IPS-20b (cell line): ENCODE results near the gene FHAD1.

ENCODE experiments used
- H3K27ac ChIP-seq: one replicate; pipeline ENCODE4 v1.5.1; 2013; ENCODE audit warnings: low read length
- H3K27me3 ChIP-seq: 2 replicates; pipeline ENCODE4 v1.6.1; 2013; ENCODE audit warnings: mild to moderate bottlenecking, low read length, inconsistent platforms; ENCODE audit not compliant: insufficient read depth
- H3K36me3 ChIP-seq: 2 replicates; pipeline ENCODE4 v1.6.1; 2013; ENCODE audit warnings: low read depth, mild to moderate bottlenecking, inconsistent platforms, low read length, moderate library complexity; ENCODE audit not compliant: insufficient read depth
- H3K4me1 ChIP-seq: 2 replicates; pipeline ENCODE4 v1.6.1; 2013; ENCODE audit warnings: mild to moderate bottlenecking, control low read depth, inconsistent platforms, low read length, moderate library complexity; ENCODE audit not compliant: insufficient read depth
- H3K4me3 ChIP-seq: 2 replicates; pipeline ENCODE4 v1.5.1; 2013; ENCODE audit warnings: mild to moderate bottlenecking, low read length, inconsistent platforms
- H3K9ac ChIP-seq: 2 replicates; pipeline ENCODE4 v1.6.1; 2013; ENCODE audit warnings: low read depth, mild to moderate bottlenecking, inconsistent platforms, low read length, moderate library complexity
- H3K9me3 ChIP-seq: 2 replicates; pipeline ENCODE4 v1.6.1; 2013; ENCODE audit warnings: mild to moderate bottlenecking, low read depth, low read length, inconsistent platforms; ENCODE audit not compliant: insufficient read depth

Gene FHAD1

DNA sequence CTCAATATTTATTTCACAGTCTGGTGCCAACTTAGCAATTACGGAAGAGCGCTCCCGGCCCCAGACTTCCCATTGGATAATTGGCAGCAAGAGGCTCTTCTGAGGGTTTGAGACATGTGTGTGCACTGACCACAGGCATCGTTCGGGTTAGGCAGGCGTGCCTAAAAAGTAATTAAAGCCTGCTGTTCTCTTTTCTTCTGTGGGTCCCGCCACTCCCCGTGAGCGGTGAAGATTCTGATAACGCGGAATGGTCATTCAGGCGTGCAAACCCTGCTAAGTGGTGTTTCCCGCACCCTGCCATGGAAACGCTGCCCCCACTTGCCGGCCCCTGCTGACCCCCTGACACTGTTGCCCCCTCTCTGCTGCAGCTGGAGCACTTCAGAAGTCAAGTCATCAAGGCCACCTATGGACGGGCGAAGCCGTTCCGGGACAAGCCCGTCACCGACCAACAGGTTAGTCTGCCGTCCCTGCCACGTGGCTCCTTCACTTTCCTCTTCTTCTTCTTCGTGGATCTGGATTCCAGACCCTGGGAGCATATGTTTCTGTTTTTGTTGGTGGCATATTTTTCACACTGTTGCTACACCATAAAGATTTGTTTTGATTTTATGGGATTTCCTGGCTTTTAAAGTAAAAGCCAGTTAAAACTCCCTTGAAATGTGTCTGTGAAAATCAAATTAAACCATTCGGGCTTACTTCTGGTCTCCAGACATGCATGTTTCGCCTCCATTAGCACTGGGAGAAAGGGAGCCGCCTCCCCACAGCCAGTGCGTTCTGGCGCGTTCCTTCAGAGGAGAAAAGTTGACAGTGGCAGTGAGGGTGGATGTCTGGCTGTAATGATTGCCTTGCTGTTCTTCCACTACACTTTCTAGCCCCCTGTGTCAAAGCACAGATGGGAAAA is 79.9 kb downstream of the FHAD1 start:
- H3K9me3 ChIP-seq = no peaks in the 10 kb centered on the region
- H3K27me3 ChIP-seq = no peaks in the 10 kb centered on the region
- H3K36me3 ChIP-seq = no peaks in the 10 kb centered on the region
- no peak overlapping the region for H3K27ac ChIP-seq
- no peaks in the 10 kb centered on the region for H3K4me1 ChIP-seq
- no peak overlapping the region for H3K9ac ChIP-seq
- H3K4me3 ChIP-seq = no peak overlapping the region

DNA sequence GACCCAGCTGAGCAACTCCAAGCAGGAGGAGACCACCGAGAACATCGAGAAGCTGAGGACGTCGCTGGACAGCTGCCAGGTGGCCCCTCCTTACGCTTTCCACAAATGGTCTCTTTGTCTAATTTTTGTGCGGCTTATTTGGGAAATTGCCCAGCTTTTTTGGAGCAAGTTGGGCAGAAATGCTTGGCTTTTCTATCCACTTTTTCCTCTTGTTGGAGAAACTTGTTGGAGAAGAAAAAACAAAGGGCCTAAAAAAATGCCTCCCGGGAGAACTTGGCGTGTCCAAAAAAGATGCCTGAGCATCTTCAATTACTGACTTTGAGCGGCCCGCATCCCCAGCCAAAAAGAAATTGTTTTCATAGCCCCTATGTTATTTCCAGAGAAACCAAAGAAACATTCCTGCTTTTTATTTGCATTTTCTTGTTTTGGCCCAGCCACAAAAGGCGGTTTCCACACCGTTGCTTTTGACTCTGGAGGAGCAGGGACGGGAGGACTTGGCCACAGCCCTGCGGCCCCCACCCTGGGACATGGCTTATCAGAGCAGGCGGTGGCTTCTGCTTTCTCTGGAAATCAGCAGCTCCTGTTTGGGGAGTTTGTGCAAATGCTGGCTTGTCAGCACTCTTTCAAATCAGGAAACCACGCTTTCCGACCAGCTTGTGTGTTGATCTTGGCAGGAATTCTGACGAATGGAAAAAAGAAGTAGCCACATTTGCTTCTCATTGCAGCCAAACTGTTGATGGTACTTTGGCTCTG is 81.5 kb downstream of the FHAD1 start:
- Histone ChIP-seq H3K9ac (no peak overlapping the region), H3K27ac (no peak overlapping the region), H3K4me1 (no peaks in the 10 kb centered on the region), H3K4me3 (no peak overlapping the region), H3K9me3 (no peaks in the 10 kb centered on the region), H3K27me3 (no peaks in the 10 kb centered on the region), H3K36me3 (no peaks in the 10 kb centered on the region)

DNA sequence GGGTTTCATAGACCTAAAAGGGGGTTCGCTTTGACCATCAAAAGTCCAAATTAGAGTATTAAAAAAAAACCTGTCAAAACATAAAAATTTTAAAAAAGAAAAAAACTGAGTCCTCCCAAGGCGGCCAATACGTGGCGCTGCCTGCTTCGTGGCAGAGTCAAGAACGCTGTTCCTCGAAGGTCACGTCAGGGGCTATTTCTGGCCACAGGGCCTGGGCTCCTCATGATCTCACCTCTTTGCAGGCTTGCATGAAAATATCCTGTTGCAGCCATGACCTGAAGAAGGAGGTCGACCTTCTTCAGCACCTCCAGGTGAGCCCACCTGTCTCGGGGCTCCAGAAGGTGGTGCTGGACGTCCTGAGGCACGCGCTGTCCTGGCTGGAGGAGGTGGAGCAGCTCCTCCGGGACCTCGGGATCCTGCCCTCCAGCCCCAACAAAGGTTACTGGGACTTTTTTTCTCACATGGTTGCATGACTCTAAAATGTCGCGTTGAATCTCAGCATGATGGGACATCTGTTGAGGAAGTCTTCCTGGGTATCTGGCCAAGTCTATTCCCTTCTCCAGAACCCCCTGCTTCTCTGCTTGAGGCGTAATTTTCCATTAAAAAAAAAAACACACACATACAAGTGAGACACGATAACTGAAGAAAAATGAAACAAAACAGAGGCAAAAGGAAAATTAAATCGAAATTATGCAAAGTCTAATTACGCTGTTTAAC is 82.2 kb downstream of the FHAD1 start:
- H3K27me3 ChIP-seq = no peaks in the 10 kb centered on the region
- H3K9me3 ChIP-seq = no peaks in the 10 kb centered on the region
- H3K4me3 ChIP-seq = no peak overlapping the region
- H3K4me1 ChIP-seq = no peaks in the 10 kb centered on the region
- no peak overlapping the region for H3K27ac ChIP-seq
- H3K9ac ChIP-seq = no peak overlapping the region
- H3K36me3 ChIP-seq = no peaks in the 10 kb centered on the region

DNA sequence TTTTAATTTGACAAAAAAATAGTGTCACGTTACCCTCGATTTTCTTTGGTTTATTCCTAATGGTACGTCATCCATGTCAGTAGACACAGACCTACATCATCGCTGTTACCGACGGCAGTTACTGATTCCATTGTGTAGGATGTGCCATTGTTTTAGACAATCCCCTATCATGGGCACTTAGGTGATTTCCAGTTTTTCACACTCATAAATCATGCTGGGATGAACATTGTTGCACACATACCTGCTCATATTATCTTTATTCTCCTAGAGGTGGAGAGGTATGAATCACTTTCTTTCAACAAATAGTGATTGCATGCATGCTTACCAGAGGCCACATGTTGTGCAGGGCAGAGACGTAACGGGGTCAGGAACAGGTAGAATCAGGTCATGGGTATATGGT is 83.0 kb downstream of the FHAD1 start:
- no peaks in the 10 kb centered on the region for H3K4me1 ChIP-seq
- H3K27ac ChIP-seq = no peak overlapping the region
- H3K9me3 ChIP-seq = no peaks in the 10 kb centered on the region
- no peaks in the 10 kb centered on the region for H3K36me3 ChIP-seq
- no peak overlapping the region for H3K9ac ChIP-seq
- H3K4me3 ChIP-seq = no peak overlapping the region
- H3K27me3 ChIP-seq = no peaks in the 10 kb centered on the region

DNA sequence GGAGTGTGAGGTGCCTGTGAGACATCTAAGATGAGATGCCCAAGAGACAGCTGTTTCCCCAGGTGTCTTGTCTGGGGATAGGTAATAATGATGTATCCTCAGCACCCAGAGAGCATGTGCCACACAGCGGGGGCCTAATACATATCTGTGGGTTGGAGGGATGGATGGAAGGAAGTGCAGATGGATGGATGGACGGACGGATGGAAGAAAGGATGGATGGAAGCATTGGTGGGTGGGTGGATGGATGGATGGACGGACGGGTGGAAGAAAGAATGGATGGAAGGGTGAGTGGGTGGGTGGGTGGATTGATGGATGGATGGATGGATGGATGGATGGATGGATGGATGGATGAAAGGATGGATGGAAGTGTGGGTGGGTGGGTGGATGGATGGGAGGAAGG is 84.2 kb downstream of the FHAD1 start:
- Histone ChIP-seq H3K9ac (no peak overlapping the region), H3K27me3 (no peaks in the 10 kb centered on the region), H3K9me3 (no peaks in the 10 kb centered on the region), H3K4me1 (no peaks in the 10 kb centered on the region), H3K36me3 (no peaks in the 10 kb centered on the region), H3K27ac (no peak overlapping the region), H3K4me3 (no peak overlapping the region)

DNA sequence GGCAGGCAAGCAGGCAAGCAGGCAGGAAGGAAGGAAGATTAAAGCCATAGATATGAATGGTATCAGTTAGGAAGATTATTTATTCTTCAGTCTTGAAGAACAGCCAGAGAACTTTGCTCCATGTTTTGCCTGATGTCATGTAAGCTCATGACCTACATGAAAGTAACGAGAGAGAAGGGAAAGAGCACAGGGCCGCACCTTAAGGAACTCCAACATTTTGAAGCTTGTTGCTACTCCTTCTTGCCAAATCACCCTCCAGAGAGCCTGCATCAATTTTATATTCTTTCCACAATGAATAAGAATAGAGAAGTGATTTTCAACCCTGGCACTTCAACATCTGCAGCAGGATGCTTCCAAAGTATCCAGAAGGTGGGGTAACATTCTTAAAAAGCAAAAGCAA is 84.7 kb downstream of the FHAD1 start:
- Histone ChIP-seq H3K27me3 (no peaks in the 10 kb centered on the region), H3K36me3 (no peaks in the 10 kb centered on the region), H3K27ac (no peak overlapping the region), H3K4me3 (no peak overlapping the region), H3K9me3 (no peaks in the 10 kb centered on the region), H3K4me1 (no peaks in the 10 kb centered on the region), H3K9ac (no peak overlapping the region)

DNA sequence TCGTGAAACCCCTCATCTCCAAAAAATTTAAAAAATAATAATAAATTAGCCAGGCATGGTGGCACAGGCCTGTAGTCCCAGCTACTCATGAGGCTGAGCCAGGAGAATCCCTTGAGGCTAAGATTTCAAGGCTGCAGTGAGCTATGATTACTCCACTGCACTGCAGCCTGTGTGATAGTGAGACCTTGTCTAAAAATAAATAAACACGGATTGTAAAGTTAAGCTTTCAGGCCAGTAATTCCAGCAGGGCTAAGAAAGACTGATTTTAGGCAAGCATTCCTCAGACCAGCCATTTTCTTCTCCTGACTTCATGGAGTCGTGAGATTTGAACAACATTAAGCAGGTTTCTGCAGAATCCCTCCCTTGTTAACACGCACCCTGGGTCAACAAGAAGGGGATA is 85.5 kb downstream of the FHAD1 start:
- H3K4me3 ChIP-seq = no peak overlapping the region
- no peaks in the 10 kb centered on the region for H3K36me3 ChIP-seq
- no peaks in the 10 kb centered on the region for H3K9me3 ChIP-seq
- no peak overlapping the region for H3K27ac ChIP-seq
- no peaks in the 10 kb centered on the region for H3K27me3 ChIP-seq
- no peaks in the 10 kb centered on the region for H3K4me1 ChIP-seq
- no peak overlapping the region for H3K9ac ChIP-seq

DNA sequence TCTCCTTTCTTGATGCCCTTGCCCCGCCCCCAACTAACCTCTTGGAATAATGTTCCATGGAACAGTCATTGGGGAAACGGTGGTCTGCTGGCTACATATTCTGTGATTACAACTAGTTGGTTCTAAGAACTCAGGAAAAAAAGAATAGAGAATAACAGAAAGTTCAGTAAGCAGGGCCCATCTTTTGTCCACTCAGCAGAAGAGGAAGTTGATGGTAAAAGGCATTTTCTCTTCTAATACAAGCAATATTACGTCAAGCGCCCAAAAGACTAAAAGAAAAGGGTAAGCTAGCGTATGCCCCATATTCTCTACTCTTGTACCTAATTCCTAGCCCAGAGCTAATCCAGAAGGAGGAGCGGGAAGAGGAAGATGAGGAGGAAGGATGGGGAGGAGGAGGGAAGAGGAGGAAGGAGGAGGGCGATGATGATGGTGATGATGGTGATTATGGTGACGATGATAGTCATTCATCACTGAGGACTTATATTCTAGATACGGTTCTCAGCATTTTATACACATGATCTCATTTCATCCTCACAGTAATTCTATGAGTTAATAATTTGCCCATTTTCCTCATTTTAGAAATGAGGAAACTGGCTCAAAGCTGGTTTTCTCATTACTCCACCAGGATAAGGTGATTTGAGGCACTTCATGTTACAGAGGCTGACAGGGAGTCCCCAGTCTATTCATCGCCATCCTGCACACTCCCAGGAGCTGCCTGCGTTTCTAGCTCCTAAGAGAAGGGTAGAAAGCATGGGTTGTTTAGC is 86.1 kb downstream of the FHAD1 start:
- H3K9me3 ChIP-seq = no peaks in the 10 kb centered on the region
- no peak overlapping the region for H3K4me3 ChIP-seq
- H3K27ac ChIP-seq = no peak overlapping the region
- no peaks in the 10 kb centered on the region for H3K36me3 ChIP-seq
- no peaks in the 10 kb centered on the region for H3K4me1 ChIP-seq
- no peaks in the 10 kb centered on the region for H3K27me3 ChIP-seq
- H3K9ac ChIP-seq = no peak overlapping the region

DNA sequence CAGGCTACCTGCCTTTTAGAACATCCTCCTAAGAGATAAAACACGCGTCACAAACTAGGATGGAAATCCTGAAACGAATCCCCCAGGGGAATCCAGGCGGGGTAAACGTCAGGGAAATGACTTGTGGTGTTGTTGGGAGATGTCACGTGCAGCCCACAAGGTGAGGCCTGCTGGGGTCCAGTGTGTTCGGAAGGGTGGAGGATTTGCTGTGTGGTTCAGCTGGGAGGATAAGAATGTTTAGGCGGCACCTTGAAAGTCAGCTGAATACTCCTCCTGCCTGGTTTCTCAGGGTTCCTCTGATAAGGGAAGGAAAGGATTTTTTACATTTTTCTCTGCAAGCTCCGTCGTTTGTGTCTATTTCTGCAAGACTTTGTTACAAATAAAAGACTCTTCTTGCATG is 88.0 kb downstream of the FHAD1 start:
- Histone ChIP-seq H3K4me3 (no peak overlapping the region), H3K36me3 (no peaks in the 10 kb centered on the region), H3K27me3 (no peaks in the 10 kb centered on the region), H3K27ac (no peak overlapping the region), H3K4me1 (no peaks in the 10 kb centered on the region), H3K9me3 (no peaks in the 10 kb centered on the region), H3K9ac (no peak overlapping the region)

DNA sequence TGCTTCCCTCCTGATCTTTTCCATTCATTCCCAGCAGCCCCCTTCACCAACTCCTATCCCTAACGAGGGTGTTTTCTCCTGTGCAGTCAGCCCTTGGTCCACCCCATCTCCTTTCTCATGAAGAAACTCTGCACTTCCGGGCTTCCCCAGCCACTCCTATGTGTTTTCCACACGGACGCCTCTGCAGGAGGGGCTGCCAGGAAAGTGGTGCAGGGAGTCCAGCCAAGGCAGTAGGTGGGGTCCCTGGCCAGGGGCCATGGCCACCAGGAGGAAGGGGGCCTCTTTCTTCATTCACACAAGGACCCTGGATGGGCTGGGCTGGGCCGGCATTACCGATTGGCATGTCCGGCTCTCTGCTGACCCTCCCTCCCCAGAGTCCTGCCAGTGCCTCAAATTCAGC is 89.8 kb downstream of the FHAD1 start:
- Histone ChIP-seq H3K4me3 (no peak overlapping the region), H3K9ac (no peak overlapping the region), H3K36me3 (no peaks in the 10 kb centered on the region), H3K4me1 (no peaks in the 10 kb centered on the region), H3K27me3 (no peaks in the 10 kb centered on the region), H3K9me3 (no peaks in the 10 kb centered on the region), H3K27ac (no peak overlapping the region)

DNA sequence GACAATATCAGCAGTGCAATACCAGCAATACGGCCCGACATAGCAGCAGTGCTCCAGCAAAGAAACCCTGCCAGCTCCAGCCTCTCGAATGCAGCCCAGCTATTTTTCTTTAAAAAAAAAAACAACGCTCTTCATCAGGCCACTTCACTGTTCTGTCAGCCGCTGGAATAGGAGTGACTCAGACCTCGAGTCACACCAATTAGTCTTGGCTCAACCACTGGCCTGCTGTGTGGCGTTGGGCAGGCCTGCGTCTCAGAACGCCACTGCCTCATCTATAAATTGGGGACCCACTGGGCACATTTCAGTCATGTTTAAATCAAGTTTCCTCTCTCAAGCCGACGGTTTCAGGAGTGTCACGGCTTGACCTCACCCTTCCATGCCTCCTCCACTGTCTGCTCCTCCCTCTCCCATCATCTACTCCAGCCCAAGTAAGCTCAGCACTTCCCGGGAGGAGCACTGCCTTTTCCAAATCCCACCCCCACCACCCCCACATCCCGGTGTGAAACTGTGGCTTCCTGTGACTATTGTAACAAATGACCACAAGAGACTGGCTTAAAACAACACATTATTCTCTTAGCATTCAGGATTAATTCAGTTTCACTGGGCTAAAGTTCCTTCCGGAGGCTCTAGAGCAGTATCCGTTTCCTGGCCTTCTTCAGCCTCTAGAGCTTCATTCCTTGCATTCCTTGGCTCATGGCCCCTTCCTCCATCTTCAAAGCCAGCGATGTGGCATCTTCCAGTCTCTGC is 90.8 kb downstream of the FHAD1 start:
- H3K9ac ChIP-seq = no peak overlapping the region
- no peaks in the 10 kb centered on the region for H3K36me3 ChIP-seq
- H3K27me3 ChIP-seq = no peaks in the 10 kb centered on the region
- H3K9me3 ChIP-seq = no peaks in the 10 kb centered on the region
- no peak overlapping the region for H3K4me3 ChIP-seq
- H3K4me1 ChIP-seq = no peaks in the 10 kb centered on the region
- H3K27ac ChIP-seq = no peak overlapping the region
